A673 (cell line): Measurements from ENCODE around the gene VAMP4. TPM values are rescaled to one million over a fixed set of nuclear protein-coding genes. Genes with fewer than 3 reads are reported as not detected.
"Not testable (repeated sequence)": the region's sequence is repeated elsewhere in the genome, so short reads cannot be mapped to it uniquely, and the experiment has no call there.

Source experiments
- BruUV-seq: library from RNA; stranded (reverse); fragments of 400-500 nt; replicated peaks from 2 replicates; lab custom pipeline; 2021; lab: Mats Ljungman, UMichigan
- CTCF ChIA-PET: fragments of 300-600 bp; sonication (Branson Sonifier 250); formaldehyde crosslinking; loops from one replicate; lab custom pipeline; 2022; ENCODE audit warnings: antibody characterized with exemption; lab: Charles Lee
- POLR2A ChIA-PET: fragments of 300-600 bp; sonication (Branson Sonifier 250); formaldehyde crosslinking; loops from one replicate; lab custom pipeline; 2022; ENCODE audit warnings: antibody characterized with exemption; ENCODE audit not compliant: low non-redundant PET; lab: Charles Lee
- DNase-seq: peaks from one replicate; pipeline ENCODE4 v3.0.0-alpha.2; 2015; ENCODE audit warnings: low spot score
- H3K27ac ChIP-seq: fragments of 200-600 bp; sonication (generic); 2 replicates; pipeline ENCODE4 v1.5.1; 2016; ENCODE audit warnings: mixed run types, low read depth, mild to moderate bottlenecking, mixed read lengths, antibody characterized with exemption, low read length; ENCODE audit not compliant: poor library complexity, severe bottlenecking
- H3K27me3 ChIP-seq: fragments of 200-600 bp; sonication (generic); replicated peaks from 2 replicates; pipeline ENCODE4 v1.6.1; 2017; ENCODE audit warnings: mixed run types, low read depth, mild to moderate bottlenecking, mixed read lengths, antibody characterized with exemption, low read length; ENCODE audit not compliant: insufficient read depth, poor library complexity
- H3K36me3 ChIP-seq: fragments of 200-600 bp; sonication (generic); 2 replicates; pipeline ENCODE4 v1.6.1; 2016; ENCODE audit warnings: mixed run types, mild to moderate bottlenecking, mixed read lengths, antibody characterized with exemption, low read length; ENCODE audit not compliant: insufficient read depth, poor library complexity, severe bottlenecking
- H3K4me1 ChIP-seq: fragments of 200-600 bp; sonication (generic); 2 replicates; pipeline ENCODE4 v1.6.1; 2017; ENCODE audit warnings: mixed run types, mild to moderate bottlenecking, mixed read lengths, antibody characterized with exemption, low read length; ENCODE audit not compliant: insufficient read depth, poor library complexity, severe bottlenecking
- H3K4me3 ChIP-seq: fragments of 200-600 bp; sonication (generic); 2 replicates; pipeline ENCODE4 v1.5.1; 2016; ENCODE audit warnings: low read depth, mixed run types, mild to moderate bottlenecking, mixed read lengths, low read length; ENCODE audit not compliant: poor library complexity, severe bottlenecking
- H3K9me3 ChIP-seq: fragments of 200-600 bp; sonication (generic); 2 replicates; pipeline ENCODE4 v1.6.1; 2016; ENCODE audit warnings: mixed run types, low read depth, mild to moderate bottlenecking, mixed read lengths, antibody characterized with exemption, low read length; ENCODE audit not compliant: poor library complexity, severe bottlenecking
- EZH2 ChIP-seq: fragments of 200-600 bp; sonication (generic); IDR thresholded peaks from 2 replicates; pipeline ENCODE4 v1.6.1; 2017; ENCODE audit warnings: borderline replicate concordance, low read depth, mild to moderate bottlenecking, mixed read lengths, antibody characterized with exemption, low read length; ENCODE audit not compliant: poor library complexity, severe bottlenecking
- intact Hi-C: fragments of 100-400 bp; cut with micrococcal nuclease; formaldehyde crosslinking; loops from one replicate; pipeline ENCODE4 v1.10.0; 2022; ENCODE audit not compliant: unreplicated experiment
- total RNA-seq: library from RNA; stranded (reverse); gene quantifications from 2 replicates; pipeline ENCODE4 v1.2.3, GENCODE V29; 2021
- TF ChIP-seq, protein P1 (sequence below): fragments of 300-800, 200-600 bp; sonication (generic); conservative IDR thresholded peaks from 2 replicates; pipeline ENCODE4 v1.5.1; 2017; ENCODE audit warnings: low read depth, mild to moderate bottlenecking, antibody characterized with exemption, low read length, moderate library complexity, mixed read lengths

The VAMP4 gene
- total RNA-seq, 1 experiment from 2014 or later, result 8.9 TPM

DNA sequence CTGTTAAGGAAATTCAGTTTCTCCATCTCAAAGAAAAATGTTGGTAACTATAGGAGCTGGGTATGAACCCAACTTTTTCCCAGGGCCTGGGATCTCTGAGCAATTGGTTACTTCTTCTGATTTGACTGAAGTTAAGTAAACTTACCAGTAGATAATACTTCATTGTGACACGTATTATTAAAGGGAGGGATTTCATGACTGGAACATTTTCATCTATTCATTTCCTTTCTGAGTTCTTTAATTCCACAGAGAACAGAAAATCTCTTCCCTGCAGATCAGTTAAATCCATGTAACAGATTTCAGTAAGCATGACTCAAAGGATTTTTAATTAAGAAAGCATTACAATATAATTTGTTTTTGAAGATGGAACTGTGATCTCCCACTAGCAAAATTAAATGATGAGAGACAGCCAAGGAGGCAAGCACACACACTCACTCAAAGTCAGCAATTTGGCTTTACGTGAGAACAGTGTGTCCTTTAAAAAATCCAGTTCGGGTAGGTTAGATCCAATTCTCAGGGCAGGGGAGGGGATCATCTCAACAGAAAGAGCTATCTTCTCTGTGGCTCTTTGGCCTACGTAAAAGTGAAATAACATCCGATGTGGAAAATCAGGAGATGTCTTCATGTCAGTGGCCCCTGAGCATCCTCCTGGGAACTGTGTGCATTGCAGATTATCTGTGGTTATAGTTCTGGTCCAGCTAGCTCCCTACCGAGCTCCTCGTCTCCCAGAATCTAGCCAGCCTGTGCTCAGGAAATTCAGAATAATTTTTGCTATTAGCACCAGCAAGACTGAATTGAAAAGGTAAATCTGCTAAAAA lies 78.6 kb downstream of the VAMP4 start:
- DNase-seq, result no peak
- CTCF ChIA-PET, result no interaction called here
- POLR2A ChIA-PET, result no interaction called here
- no TSS peak for BruUV-seq
- Histone ChIP-seq H3K27ac (no peak overlapping the region), H3K36me3 (no peaks in the 10 kb centered on the region), H3K27me3 (no peaks in the 10 kb centered on the region), H3K4me1 (no peaks in the 10 kb centered on the region), H3K9me3 (no peaks in the 10 kb centered on the region), H3K4me3 (no peak overlapping the region)
- intact Hi-C loops, result no loop called here
- TF ChIP-seq EZH2, result no peak
- TF ChIP-seq, protein P1, sequence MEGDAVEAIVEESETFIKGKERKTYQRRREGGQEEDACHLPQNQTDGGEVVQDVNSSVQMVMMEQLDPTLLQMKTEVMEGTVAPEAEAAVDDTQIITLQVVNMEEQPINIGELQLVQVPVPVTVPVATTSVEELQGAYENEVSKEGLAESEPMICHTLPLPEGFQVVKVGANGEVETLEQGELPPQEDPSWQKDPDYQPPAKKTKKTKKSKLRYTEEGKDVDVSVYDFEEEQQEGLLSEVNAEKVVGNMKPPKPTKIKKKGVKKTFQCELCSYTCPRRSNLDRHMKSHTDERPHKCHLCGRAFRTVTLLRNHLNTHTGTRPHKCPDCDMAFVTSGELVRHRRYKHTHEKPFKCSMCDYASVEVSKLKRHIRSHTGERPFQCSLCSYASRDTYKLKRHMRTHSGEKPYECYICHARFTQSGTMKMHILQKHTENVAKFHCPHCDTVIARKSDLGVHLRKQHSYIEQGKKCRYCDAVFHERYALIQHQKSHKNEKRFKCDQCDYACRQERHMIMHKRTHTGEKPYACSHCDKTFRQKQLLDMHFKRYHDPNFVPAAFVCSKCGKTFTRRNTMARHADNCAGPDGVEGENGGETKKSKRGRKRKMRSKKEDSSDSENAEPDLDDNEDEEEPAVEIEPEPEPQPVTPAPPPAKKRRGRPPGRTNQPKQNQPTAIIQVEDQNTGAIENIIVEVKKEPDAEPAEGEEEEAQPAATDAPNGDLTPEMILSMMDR, result no peak

DNA sequence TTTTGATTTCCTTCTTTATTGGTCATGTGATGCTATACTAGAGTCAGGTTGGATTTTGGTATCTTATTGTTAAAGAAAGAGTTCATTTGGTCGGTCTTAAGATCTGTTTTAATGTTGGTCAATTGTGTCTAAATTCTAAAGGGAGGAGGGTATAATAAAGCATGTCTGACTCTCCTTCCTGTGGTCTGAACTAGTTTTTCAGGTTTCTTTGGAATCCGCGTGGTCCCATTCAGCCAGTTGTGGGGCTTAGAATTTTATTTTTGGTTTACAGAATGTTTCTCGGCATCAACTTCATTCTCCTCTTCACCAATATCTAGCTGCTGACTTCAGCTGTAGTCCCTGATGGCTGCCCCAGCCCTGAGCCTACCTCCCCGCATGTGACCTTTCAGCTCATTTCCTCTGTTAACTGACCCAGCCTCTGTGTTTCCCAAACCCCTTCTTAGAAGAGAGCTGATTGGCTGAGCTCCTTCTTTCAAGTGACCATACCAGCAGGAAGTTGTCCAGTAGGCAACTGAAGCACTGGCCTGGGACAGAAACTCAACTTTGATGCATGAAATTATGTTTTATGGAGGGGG lies 80.7 kb downstream of the VAMP4 start:
- POLR2A ChIA-PET, result no interaction called here
- intact Hi-C loops, result no loop called here
- CTCF ChIA-PET, result no interaction called here

DNA sequence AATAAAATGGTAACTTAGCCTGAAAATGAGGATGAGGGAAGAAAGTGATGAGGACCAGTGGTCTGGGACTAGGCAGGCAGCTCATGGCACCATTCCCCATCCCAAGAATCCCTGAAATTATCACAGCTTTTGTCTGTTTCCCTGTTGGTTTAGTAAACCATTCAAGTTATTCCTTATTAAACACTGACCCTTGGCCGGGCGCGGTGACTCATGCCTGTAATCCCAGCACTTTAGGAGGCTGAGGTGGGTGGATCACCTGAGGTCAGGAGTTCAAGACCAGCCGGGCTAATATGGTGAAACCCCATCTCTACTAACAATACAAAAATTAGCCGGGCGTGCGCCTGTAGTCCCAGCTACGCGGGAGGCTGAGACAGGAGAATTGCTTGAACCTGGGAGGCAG lies 85.7 kb downstream of the VAMP4 start:
- H3K4me3 ChIP-seq, H3K4me1 ChIP-seq, intact Hi-C loops, DNase-seq, BruUV-seq, CTCF ChIA-PET, H3K9me3 ChIP-seq, H3K36me3 ChIP-seq, H3K27me3 ChIP-seq, POLR2A ChIA-PET, H3K27ac ChIP-seq: not testable (repeated sequence)

More for the DNA sequence above, 80.7 kb downstream of the VAMP4 start:
- Histone ChIP-seq H3K4me1 (no peaks in the 10 kb centered on the region), H3K27me3 (no peaks in the 10 kb centered on the region), H3K4me3 (no peak overlapping the region), H3K9me3 (no peaks in the 10 kb centered on the region), H3K27ac (no peak overlapping the region), H3K36me3 (no peaks in the 10 kb centered on the region)
- BruUV-seq, result no TSS peak
- no peak for TF ChIP-seq EZH2
- TF ChIP-seq, protein P1, result no peak
- no peak for DNase-seq
